Stimulated activated CD8-positive, alpha-beta memory T cell treated with anti-CD3 and anti-CD28 coated beads, Interleukin-12 subunit alpha, Interleukin-12 subunit beta, amount 100 ng/mL, for 4 hours (primary cell): ENCODE measurements around the gene DNAJC30.
"Not testable (repeated sequence)": the region's sequence is repeated elsewhere in the genome, so short reads cannot be mapped to it uniquely, and the experiment has no call there.

Experiments used
- DNase-seq: peaks from one replicate; pipeline ENCODE4 v3.0.0-alpha.2; 2020; ENCODE audit warnings: low read depth

Gene DNAJC30

GRCh38 chr7:73683056-73683787 lies at the start of gene DNAJC30, which contains the start of gene BUD23:
Gene DNAJC30, minus strand, starts transcription at chr7:73683453. Its CDS starts 30 bp downstream, at chr7:73683423.
Gene BUD23, plus strand, starts transcription at chr7:73683597. Its CDS starts 29 bp downstream, at chr7:73683626.
- DNase-seq = peak; percentile 92

DNA sequence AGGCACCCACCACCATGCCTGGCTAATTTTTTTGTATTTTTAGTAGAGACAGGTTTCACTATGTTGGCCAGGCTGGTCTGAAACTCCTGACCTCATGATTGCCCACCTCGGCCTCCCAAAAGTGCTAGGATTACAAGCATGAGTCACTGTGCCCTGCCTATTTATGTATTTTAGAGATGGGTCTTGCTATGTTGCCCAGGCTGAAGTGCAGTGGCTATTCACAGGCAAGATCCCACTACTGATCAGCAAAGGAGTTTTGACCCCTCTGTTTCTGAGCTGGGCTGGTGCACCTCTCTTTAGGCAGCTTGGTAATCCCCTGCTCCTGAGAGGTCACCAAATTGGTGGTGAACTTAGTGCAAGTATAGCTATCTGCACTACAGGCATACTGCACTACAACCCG lies 49.1 kb upstream of the DNAJC30 start:
- DNase-seq = no peak

DNA sequence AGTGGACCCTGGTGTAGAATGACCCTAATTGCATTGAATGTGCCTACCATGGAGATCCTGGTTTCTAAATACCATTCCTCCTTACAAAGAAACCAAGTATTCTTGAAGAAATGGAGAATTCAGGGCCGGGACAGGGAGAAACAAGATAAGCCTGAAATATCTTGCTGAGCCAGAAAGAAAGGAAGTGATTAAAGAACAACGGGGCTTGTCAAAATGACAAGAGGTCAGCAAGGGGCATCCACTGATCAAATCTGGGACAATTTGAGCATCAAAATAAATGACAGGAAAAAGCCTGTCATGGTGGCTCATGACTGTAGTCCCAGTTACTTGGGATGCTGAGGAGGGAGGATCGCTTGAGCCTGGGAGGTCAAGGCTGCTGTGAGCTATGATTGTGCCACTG lies 47.2 kb upstream of the DNAJC30 start:
- DNase-seq = no peak

GRCh38 chr7:73728551-73728950 lies 45.3 kb upstream of the DNAJC30 start:
- DNase-seq = no peak

DNA sequence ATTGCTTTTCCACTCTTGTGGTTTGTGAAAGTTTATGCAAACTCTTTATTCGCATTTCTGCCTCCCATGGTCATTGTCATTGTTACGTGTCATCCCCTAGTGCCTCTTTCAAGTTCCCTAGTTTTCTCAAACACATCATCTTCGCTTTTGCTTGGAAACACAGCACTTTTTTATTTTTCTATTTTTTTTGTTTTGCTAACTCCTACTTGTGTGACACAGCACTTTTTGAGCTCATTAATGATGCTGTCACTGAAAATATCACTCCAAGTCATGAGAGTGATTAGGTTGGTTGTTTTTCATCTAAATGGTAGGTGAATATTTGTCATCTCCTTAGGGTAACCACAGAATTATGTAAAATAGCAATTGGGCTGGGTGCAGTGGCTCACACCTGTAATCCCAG lies 44.7 kb upstream of the DNAJC30 start:
- no peak for DNase-seq

- no peak for DNase-seq
Measured at GRCh38 chr7:73726083-73726466, 42.8 kb upstream of the DNAJC30 start.

DNA sequence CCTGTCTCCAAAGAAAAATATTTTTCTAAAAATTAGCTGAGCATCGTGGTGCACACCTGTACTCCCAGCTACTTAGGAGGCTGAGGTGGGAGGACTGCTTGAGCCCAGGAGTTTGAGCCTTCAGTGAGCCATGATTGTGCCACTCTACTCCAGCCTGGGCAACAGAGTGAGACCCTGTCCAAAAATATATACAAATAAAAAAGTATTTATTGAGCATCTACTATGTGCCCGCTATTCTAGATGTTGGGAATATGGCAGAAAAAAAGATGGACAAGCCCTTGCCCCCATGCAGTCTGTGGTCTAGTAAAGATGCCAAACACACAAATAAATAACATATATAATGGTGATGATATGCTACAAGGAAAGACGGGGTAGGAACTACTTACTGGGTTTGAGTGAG lies 40.6 kb upstream of the DNAJC30 start:
- no peak for DNase-seq

GRCh38 chr7:73722785-73723184 lies 39.5 kb upstream of the DNAJC30 start:
- no peak for DNase-seq

DNA sequence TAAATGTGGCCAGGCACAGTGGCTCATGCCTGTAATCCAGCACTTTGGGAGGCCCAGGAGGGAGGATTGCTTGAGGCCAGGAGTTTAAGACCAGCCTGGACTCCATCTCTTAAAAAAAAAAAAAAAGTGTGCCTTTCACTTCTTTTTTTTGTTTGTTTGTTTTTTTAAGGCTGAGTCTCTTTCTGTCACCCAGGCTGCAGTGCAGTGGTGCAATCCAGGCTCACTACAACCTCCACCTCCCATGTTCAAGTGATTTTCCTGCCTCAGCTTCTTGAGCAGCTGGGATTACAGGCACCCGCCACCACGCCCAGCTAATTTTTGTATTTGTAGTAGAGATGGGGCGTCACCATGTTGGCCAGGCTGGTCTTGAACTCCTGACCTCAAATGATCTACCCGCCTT lies 38.9 kb upstream of the DNAJC30 start:
- not testable (repeated sequence) for DNase-seq

GRCh38 chr7:73721377-73721817 lies 38.1 kb upstream of the DNAJC30 start:
- no peak for DNase-seq

- DNase-seq = not testable (repeated sequence)
Measured at GRCh38 chr7:73720443-73720842, 37.2 kb upstream of the DNAJC30 start.

DNA sequence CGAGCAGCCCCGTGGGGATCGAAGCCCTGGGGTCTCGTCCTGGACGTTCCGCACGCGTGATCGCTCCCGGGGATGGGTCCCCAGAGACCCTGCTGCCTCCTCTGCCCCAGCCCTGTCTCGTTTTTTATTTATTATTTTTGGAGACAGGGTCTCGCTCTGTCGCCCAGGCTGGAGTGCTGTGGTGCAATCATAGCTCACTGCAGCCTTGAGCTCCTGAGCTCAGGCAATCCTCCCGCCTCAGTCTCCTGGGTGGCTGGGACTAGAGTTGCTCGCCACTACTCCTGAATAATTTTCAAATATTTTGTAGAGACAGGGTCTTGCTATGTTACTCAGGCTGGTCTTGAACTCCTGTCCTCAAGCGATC lies 36.5 kb upstream of the DNAJC30 start:
- no peak for DNase-seq

GRCh38 chr7:73718905-73719805 lies 35.9 kb upstream of the DNAJC30 start, which contains the start of gene STX1A:
Gene STX1A, minus strand, starts transcription at chr7:73719669. Its CDS starts 38 bp downstream, at chr7:73719631.
- peak; percentile 60 for DNase-seq

DNA sequence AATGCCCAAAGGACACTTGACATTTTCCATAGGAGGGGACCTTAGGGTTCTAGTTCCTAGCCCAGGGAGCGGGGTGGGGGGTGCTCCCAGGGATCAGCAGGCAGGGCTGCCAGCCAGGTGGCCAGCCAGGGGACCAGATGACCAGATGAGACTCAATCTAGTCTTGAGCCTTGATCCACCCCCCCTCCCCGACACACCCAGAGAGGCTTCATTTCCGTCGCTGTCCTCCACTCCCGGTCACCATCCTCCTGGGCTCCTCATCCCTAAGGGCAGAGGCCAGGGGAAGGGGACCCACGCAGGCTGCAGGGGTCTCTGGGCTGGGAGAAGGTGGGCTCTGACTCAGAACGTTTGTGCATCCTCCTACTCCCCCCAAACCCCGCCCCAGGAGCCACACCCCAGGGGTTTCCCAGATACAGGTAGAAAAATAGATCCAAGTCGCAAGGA lies 35.2 kb upstream of the DNAJC30 start:
- DNase-seq = no peak

DNA sequence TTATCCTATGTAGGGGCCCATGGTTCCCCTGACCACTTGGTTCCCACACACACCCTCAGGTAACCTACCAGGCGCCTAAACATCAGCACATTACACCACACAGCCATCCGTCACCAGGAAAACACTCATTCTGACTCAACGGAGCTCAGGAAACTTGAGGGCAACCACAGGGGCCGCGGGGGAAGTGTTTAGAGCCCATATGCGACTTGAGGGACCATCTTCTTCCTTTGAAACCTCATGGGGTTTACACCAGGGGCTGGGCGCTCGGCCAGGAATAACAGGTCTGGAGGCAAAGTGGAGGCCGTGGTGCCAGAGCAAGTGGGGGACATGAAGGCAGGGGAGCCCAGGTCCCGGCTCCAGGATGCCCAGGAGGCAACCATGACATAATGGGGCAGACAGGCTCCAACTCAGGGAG lies 34.7 kb upstream of the DNAJC30 start:
- peak; percentile 69 for DNase-seq

DNA sequence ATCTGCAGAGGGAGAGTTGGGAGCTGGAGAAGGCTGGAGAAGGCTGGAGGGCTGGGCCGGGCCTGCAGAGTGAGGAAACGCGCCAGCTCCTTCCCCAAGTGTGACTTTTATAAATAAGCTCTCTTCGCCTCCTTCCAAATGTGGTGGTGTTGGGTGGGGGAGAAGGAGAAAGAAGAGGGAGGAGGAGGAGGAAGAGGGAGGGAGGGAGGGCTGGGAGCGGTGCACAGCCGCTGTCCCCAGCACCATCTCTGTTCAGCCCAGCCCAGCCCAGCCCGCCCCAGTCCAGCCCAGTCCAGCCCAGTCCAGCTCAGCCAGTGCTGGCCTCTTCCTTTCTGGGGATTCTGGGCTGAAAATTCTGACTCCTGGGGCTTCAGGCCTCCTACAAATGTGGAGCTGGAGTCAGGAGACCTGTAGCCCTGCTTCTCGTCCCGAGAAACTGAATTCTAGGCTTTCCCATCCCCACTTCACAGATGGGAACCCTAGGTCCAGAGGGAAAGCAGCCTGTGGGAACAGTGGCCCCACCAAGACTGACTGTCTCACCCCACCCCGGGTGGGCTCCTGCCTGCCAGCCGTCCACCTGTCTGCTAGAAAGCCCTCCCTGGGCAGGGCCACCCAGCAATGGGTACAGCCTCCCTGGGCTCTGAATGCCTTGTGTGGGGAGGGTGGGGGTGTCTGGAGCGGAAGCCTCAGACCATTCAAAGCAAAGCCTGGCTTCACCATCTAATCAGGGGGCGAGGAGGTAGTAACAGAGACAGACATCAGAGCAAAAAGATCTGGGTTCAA lies 34.0 kb upstream of the DNAJC30 start:
- no peak for DNase-seq

DNA sequence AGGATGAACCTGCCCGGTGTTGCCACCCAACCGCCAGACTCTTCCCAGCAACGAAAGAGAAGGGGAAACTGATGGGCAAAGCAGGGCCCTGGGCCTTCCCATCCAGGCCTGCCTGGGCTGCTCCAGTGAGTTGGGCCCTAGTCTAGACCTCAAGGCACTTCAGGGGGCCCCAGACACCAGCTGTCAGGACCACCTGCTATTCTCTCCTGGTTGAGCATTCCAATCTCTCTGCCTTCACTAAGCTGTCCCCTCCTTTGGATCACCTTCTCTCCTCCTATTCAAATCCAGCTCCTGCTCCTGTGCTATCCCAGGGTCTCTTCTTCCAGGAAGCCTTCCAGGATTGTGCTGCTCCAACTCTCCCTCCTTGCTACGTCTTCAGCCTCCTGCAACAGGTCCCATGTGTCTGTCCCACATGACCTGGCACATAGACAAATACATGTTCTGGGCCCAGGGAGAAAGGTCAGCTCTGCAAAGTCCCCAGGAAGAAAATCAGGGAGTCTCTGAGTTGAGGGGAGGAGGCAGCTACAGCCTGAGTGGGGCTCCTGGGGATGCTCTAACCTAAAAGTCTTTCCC lies 33.2 kb upstream of the DNAJC30 start:
- no peak for DNase-seq

GRCh38 chr7:73715648-73716317 lies 32.5 kb upstream of the DNAJC30 start:
- DNase-seq = no peak

DNA sequence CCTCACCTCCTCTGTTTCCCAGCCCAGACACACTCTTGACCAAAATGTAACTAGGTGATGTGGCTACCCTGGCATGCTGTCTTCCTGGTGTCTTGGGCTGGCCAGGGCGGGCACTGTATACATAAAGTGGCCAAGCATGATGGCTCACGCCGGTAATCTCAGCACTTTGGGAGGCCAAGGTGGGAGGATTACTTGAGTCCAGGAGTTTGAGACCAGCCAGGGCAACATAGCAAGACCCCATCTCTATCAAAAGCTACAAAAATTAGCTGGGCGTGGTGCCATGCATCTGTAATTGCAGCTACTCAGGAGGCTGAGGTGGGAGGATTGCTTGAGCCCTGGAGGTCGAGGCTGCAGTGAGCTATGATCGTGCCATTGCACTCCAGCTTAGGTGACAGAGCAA lies 30.1 kb upstream of the DNAJC30 start:
- DNase-seq = not testable (repeated sequence)

GRCh38 chr7:73712773-73713172 lies 29.5 kb upstream of the DNAJC30 start:
- no peak for DNase-seq

GRCh38 chr7:73708961-73709549 lies 25.8 kb upstream of the DNAJC30 start:
- no peak for DNase-seq
